Esophagus squamous epithelium (tissue), 5 donors: Measurements from ENCODE around the gene MRM2. TPM values are rescaled to one million over a fixed set of nuclear protein-coding genes. Genes with fewer than 3 reads are reported as not detected.

Experiments
- DNase-seq: peaks from one replicate; lab custom pipeline; 2025; lab: John Stamatoyannopoulos, UW
- H3K27ac ChIP-seq, 4 donors: fragments of 200-600 bp; sonication (generic); one replicate each; pipeline ENCODE4 v1.5.1; 2016 to 2019; ENCODE audit warnings: mild to moderate bottlenecking in 1 of 4
- H3K27me3 ChIP-seq, 4 donors: fragments of 200-600 bp; sonication (generic); 1 replicate in 3 of 4; 2 replicates in 1 of 4; pipeline versions ENCODE4 v1.5.1 to v1.6.0; 2017 to 2021; ENCODE audit warnings: antibody characterized with exemption in 1 of 4
- H3K36me3 ChIP-seq, 3 donors: fragments of 200-600 bp; sonication (generic); one replicate each; pipeline ENCODE4 v1.5.1; 2016 to 2019
- H3K4me1 ChIP-seq, 3 donors: fragments of 200-600 bp; sonication (generic); one replicate each; pipeline ENCODE4 v1.5.1; 2017 to 2019
- H3K4me3 ChIP-seq, 4 donors: fragments of 200-600 bp; sonication (generic); 1 replicate in 3 of 4; 2 replicates in 1 of 4; pipeline ENCODE4 v1.5.1; 2016 to 2019; ENCODE audit warnings: mild to moderate bottlenecking in 2 of 4, moderate library complexity in 1 of 4
- H3K9me3 ChIP-seq, 3 donors: fragments of 200-600 bp; sonication (generic); one replicate each; pipeline ENCODE4 v1.5.1; 2016 to 2019
- POLR2A ChIP-seq, 4 donors: fragments of 450-650 bp; IDR thresholded peaks; one replicate each; pipeline ENCODE4 v1.6.1; 2017; ENCODE audit warnings: antibody characterized with exemption in 4 of 4, mild to moderate bottlenecking in 4 of 4, moderate library complexity in 3 of 4
- WGBS, 2 donors: methylation state at CpG; one replicate each; pipeline ENCODE4 v1.1.5; 2018; 5-methylcytosine and 5-hydroxymethylcytosine counted together
- intact Hi-C: fragments of 100-400 bp; cut with DNase I; formaldehyde crosslinking; loops from one replicate; pipeline ENCODE4 v1.15.0; 2022
- total RNA-seq, 4 donors: library from RNA; depleted of rRNA; stranded (reverse); fragments of >200 nt; gene quantifications; one replicate each; pipeline ENCODE4 v1.1.0, GENCODE V29; 2016
- TF ChIP-seq, protein P1 (sequence below), 6 experiments: fragments of 450-650 bp in 4 of 6; fragments of 200-600 bp in 2 of 6; sonication (generic) in 2 of 6; IDR thresholded peaks; one replicate each; pipeline ENCODE4 v1.5.1; 2016 to 2019; ENCODE audit warnings: antibody characterized with exemption in 6 of 6, mild to moderate bottlenecking in 4 of 6, moderate library complexity in 4 of 6
- donor health status: DM: yes; HTN: yes; CAD: no.

MRM2 gene
- total RNA-seq, 4 donors from 2014 or later: 16.8 to 31.5 (median 17.9) TPM

DNA sequence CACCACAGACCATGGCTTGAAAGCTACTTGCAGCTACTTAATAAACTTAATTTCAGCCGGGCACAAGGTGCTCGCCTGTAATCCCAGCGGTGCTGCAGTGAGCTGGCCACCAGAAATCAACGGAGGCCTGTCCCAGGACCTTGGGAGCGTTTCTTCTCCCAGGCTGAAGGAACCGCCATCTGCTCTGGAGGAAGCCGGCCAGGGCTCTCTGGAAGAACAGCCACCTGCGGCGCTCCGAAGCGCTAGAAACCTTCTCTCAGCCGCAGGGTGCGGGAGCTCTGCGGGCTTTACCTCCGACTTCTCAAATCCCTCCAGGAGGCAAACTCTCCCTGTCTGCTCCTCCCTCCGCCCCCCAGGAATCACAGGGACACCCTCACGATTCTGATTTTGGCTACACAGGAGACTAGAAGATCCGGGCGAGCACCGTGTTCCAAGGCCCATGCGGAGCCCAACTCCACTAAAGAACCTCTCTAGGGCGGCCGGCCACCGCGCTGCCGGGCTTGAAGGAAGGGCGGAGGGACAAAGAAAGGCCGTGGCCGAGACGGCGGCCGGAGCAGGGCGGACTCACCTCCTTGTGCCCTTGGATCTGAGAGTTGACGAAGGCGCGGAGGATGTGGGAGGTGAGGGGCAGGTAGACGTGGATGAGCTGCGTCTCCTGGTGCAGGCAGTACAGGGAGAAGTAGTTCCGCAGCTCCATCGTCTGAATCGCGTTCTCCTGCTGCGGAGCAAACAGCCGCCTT, 14.5 kb upstream of the MRM2 start:
- DNase-seq: no peak
- Histone ChIP-seq H3K27ac (no peak overlapping the region), H3K36me3 (peaks cover 0 to 66% (median 5%) of the 10 kb centered on the region in 3 donors), H3K27me3 (no peaks in the 10 kb centered on the region), H3K9me3 (no peaks in the 10 kb centered on the region), H3K4me1 (no peaks in the 10 kb centered on the region), H3K4me3 (no peak overlapping the region)
- intact Hi-C loops: no loop called here
- TF ChIP-seq POLR2A (IDR thresholded peaks at IDR 0.05): no peak
- TF ChIP-seq, protein P1, sequence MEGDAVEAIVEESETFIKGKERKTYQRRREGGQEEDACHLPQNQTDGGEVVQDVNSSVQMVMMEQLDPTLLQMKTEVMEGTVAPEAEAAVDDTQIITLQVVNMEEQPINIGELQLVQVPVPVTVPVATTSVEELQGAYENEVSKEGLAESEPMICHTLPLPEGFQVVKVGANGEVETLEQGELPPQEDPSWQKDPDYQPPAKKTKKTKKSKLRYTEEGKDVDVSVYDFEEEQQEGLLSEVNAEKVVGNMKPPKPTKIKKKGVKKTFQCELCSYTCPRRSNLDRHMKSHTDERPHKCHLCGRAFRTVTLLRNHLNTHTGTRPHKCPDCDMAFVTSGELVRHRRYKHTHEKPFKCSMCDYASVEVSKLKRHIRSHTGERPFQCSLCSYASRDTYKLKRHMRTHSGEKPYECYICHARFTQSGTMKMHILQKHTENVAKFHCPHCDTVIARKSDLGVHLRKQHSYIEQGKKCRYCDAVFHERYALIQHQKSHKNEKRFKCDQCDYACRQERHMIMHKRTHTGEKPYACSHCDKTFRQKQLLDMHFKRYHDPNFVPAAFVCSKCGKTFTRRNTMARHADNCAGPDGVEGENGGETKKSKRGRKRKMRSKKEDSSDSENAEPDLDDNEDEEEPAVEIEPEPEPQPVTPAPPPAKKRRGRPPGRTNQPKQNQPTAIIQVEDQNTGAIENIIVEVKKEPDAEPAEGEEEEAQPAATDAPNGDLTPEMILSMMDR (IDR thresholded peaks at IDR 0.05): no peak
- WGBS, 2 donors: 94 to 95% methylated on average over 24 to 31 of the region's 44 CpGs

DNA sequence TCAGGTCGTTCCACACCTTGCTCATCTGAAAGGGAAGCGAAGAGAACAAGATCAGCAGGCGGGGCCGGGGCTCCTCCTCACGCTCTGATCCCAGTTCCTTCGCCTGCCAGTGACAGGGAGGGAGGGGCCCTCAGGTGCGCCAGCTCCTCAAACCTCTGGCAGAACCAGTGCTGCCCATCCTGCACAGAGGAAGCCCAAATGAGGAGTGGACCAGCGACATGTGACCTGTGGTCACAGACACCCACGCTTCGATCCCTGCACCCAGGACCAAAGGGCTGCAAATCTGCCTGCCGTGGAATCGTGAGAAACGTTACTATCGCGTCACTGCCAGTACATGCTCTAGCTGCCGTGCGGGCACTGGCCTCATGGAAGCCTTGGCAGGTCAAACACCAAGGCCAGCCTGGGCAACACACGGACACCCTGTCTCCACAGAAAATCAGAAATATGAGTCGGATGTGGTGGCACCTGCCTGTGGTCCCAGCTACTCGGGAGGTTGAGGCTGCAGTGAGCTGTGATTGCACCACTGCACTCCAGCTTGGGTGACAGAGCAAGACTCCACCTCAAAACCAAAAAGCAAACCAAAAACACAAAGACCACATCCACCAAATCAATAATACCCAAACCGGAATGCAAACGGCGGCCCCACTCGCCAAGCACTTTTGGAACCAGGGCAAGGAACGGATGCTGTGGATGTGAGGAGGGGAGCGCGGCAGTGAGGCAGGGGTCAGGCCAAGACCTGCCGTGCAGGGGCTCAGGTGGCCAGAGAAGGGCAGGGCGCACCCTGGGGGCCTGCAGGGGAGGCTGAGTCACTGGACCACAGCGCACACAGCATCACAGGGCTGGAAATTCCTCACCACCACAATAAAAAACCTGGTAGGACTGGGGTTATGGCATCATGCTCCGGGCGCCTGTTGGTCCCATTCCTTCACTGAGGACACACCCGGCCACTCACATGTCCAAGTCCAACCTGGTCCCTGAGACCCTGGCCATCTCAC, 13.4 kb upstream of the MRM2 start:
- Histone ChIP-seq H3K9me3 (no peaks in the 10 kb centered on the region), H3K4me3 (no peak overlapping the region), H3K4me1 (no peaks in the 10 kb centered on the region), H3K27me3 (no peaks in the 10 kb centered on the region), H3K36me3 (peaks cover 0 to 72% (median 5%) of the 10 kb centered on the region in 3 donors), H3K27ac (no peak overlapping the region)
- TF ChIP-seq POLR2A (IDR thresholded peaks at IDR 0.05): no peak
- TF ChIP-seq, protein P1 (IDR thresholded peaks at IDR 0.05): no peak
- intact Hi-C loops: no loop called here
- no peak for DNase-seq
- WGBS, 2 donors: 64 to 91% methylated on average over 12 of the region's 33 CpGs

DNA sequence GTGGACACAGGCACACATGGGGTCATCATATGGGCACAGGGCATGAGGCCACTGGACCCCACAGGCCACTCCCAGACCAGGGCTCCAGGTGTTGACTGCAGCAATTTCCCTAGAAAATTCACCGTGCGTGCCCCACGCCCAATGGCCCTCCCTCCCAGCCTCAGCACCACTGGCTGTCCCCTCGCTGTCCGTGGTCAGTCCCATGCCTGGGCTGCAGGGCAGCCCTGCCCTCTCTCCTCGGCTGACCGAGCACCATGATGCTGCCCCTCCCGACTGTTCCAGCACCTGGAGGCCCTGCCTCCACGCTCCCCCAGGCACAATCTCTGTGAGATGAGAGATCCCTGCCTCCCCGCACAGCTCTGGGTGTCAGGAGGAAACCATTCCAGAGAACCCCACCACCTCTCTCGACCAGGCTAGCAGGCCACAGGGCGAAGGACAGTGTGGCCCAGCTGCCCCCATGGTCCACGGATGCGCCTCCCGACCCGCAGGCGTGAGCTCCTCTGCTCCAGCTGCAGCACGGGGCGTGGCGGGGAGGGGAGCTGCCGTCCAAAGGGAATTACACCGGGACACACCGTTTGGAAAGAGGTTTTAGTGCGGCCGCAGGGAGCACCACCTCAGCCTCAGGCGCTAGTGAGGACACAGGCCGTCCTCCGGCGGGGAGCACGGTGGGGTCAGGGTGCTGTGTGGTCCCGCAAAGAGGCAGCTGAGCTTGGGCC, 12.6 kb upstream of the MRM2 start:
- Histone ChIP-seq H3K4me3 (no peak overlapping the region), H3K4me1 (peaks cover 0 to 4% (median 0%) of the 10 kb centered on the region in 3 donors), H3K27me3 (no peaks in the 10 kb centered on the region), H3K27ac (no peak overlapping the region), H3K36me3 (peaks cover 0 to 74% (median 5%) of the 10 kb centered on the region in 3 donors), H3K9me3 (no peaks in the 10 kb centered on the region)
- intact Hi-C loops: no loop called here
- WGBS, 2 donors: 100% methylated on average over 5 of the region's 31 CpGs; no CpG with 5 or more reads in 1 of the 2 donors
- TF ChIP-seq, protein P1 (IDR thresholded peaks at IDR 0.05): no peak
- no peak for TF ChIP-seq POLR2A (IDR thresholded peaks at IDR 0.05)
- no peak for DNase-seq

DNA sequence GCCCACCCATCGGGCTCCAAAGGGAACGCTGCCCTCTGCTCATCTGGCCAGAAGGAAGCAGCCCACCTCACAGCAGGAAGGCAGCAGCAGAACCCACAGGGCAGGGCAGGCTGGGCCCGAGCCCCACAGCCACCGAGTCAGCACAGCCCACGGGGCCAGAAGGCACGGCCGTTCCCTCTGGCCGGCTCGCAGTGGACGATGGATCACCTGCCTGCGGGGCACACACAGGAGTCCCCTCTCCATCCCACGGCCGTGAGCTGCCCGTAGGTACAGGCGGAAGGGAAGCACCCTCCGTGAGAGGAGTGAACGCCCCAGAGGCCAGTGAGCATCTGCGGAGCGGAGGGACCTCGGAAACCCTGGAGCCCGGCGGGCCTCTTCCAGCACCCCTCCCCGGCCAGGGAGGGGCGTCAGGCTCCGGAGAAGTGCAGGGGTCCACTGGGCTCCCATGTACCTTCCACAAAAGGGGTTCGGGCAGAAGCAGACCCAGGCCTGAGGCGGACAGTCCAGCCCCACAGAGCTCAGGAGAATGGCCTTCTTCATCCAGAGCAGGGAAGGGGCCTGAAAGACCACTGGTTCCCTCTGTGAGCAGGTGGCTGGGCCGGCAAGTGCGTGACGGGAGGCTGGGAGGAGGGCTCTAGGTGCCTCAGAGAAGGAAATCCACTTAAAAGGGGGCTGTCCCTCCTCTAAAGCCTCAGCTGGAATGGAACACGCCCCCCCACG, 11.7 kb upstream of the MRM2 start:
- intact Hi-C loops: no loop called here
- Histone ChIP-seq H3K4me3 (no peak overlapping the region), H3K36me3 (peaks cover 0 to 69% (median 5%) of the 10 kb centered on the region in 3 donors), H3K27me3 (no peaks in the 10 kb centered on the region), H3K4me1 (peaks cover 0 to 13% (median 7%) of the 10 kb centered on the region in 3 donors), H3K9me3 (no peaks in the 10 kb centered on the region), H3K27ac (no peak overlapping the region)
- WGBS, 2 donors: 100% methylated on average over 2 of the region's 32 CpGs; no CpG with 5 or more reads in 1 of the 2 donors
- DNase-seq: no peak
- TF ChIP-seq, protein P1 (IDR thresholded peaks at IDR 0.05): no peak
- no peak for TF ChIP-seq POLR2A (IDR thresholded peaks at IDR 0.05)
